ENCODE data around the gene WBP1. TPM values are rescaled to one million over a fixed set of nuclear protein-coding genes. Genes with fewer than 3 reads are reported as not detected.

The WBP1 gene
- total RNA-seq, 2 donors from 2014 or later = 43.0 to 57.4 TPM

GRCh38 chr2:74503506-74504475, 45.6 kb downstream of the WBP1 start:
- peaks cover 14% of the 10 kb centered on the region for H3K36me3 ChIP-seq
- peak overlapping the region; percentile 44 to 62 for H3K4me3 ChIP-seq
- H3K9me3 ChIP-seq = no peaks in the 10 kb centered on the region
- peak overlapping the region; percentile 77 to 84 for H3K27ac ChIP-seq
- H3K27me3 ChIP-seq = peaks cover 8 to 9% of the 10 kb centered on the region in 2 donors
- peaks cover 0 to 75% of the 10 kb centered on the region in 2 donors for H3K4me1 ChIP-seq
- no peak for TF ChIP-seq CTCF (IDR thresholded peaks at IDR 0.05)
- no peak for DNase-seq (ENCODE audit: low spot score)

- peaks cover 14% of the 10 kb centered on the region for H3K36me3 ChIP-seq
- H3K4me3 ChIP-seq = no peak overlapping the region
- TF ChIP-seq CTCF (IDR thresholded peaks at IDR 0.05) = no peak
- no peak for DNase-seq (ENCODE audit: low spot score)
- peak overlapping the region in 1 of 2 donors; percentile 84 for H3K27ac ChIP-seq
- H3K4me1 ChIP-seq = peaks cover 0 to 67% of the 10 kb centered on the region in 2 donors
- peaks cover 2 to 3% of the 10 kb centered on the region in 2 donors for H3K27me3 ChIP-seq
- H3K9me3 ChIP-seq = no peaks in the 10 kb centered on the region
These were observed 46.4 kb downstream of the WBP1 start for GRCh38 chr2:74504591-74504990.

- H3K4me3 ChIP-seq = no peak overlapping the region
- no peaks in the 10 kb centered on the region for H3K9me3 ChIP-seq
- no peak overlapping the region for H3K27ac ChIP-seq
These were observed 47.4 kb downstream of the WBP1 start for GRCh38 chr2:74505448-74506246.

GRCh38 chr2:74507145-74507925, 49.1 kb downstream of the WBP1 start, which contains the start of gene PCGF1:
Gene PCGF1, minus strand, starts transcription at chr2:74507695. Its CDS starts 27 bp downstream, at chr2:74507668.
- Histone ChIP-seq H3K27me3 (peaks cover 3 to 6% of the 10 kb centered on the region in 2 donors), H3K4me1 (peaks cover 0 to 56% of the 10 kb centered on the region in 2 donors)

More at GRCh38 chr2:74505448-74506246, 47.4 kb downstream of the WBP1 start:
- no peak for TF ChIP-seq CTCF (IDR thresholded peaks at IDR 0.05)
- H3K36me3 ChIP-seq = peaks cover 14% of the 10 kb centered on the region
- DNase-seq (ENCODE audit: low spot score) = no peak
- no peaks in the 10 kb centered on the region for H3K27me3 ChIP-seq
- peaks cover 0 to 62% of the 10 kb centered on the region in 2 donors for H3K4me1 ChIP-seq

More at GRCh38 chr2:74507145-74507925, 49.1 kb downstream of the WBP1 start, which contains the start of gene PCGF1:
- H3K9me3 ChIP-seq = no peaks in the 10 kb centered on the region
- H3K27ac ChIP-seq = peak within 1 kb of the TSS; percentile 97 to 99
- peaks cover 14% of the 10 kb centered on the region for H3K36me3 ChIP-seq
- H3K4me3 ChIP-seq = peak within 1 kb of the TSS; percentile 78 to 92
- peak in 1 of 2 donors; percentile 47 for TF ChIP-seq CTCF (IDR thresholded peaks at IDR 0.05)
- peak; percentile 98 for DNase-seq (ENCODE audit: low spot score)
